Stimulated activated CD8-positive, alpha-beta memory T cell treated with anti-CD3 and anti-CD28 coated beads, Interleukin-12 subunit alpha, Interleukin-12 subunit beta, amount 100 ng/mL, for 24 hours (primary cell): ENCODE data around the gene IKBKG.
"Not testable (repeated sequence)": the region's sequence is repeated elsewhere in the genome, so short reads cannot be mapped to it uniquely, and the experiment has no call there.

Experiments
- DNase-seq: peaks from one replicate; pipeline ENCODE4 v3.0.0-alpha.2; 2020; ENCODE audit errors: extremely low read depth

Gene IKBKG

DNA sequence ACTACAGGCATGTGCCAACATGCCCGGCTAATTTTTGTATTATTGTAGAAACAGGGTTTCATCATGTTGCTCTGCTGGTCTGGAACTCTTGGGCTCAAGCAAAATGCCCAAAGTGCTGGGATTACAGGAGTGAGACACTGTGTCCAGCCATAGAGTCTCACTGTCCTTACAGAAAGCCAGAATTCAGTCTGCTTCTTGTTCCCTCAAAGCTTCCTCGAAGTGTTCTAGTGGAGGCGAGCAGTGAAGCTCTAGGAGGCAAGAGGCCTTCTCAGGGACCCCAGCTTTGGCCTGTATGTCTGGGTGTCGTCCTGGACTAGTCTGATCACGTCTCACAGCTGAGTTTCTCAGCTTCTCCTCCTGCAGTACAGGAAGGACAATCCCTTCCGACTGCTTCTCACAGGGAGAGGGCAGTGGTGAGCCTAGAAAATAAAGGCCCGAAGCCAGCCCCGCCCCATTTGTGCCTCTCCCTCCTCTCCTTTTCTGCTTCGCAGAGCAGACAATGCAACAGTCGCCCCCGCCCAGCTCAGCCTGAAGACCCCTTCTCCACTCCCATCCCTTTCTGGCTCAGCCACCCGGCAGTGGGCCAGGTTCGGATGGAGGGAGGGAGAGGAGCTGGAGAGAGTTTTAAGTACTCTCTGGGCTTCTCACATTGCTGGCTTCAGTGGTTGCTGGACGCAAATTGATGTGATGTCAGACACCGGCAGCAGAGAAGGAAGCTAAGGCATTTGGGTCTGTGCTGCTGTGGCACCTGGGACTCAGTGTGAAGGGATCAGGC, 20.3 kb upstream of the IKBKG start:
- no peak for DNase-seq

GRCh38 chrX:154529206-154529612, 18.2 kb upstream of the IKBKG start:
- no peak for DNase-seq

DNA sequence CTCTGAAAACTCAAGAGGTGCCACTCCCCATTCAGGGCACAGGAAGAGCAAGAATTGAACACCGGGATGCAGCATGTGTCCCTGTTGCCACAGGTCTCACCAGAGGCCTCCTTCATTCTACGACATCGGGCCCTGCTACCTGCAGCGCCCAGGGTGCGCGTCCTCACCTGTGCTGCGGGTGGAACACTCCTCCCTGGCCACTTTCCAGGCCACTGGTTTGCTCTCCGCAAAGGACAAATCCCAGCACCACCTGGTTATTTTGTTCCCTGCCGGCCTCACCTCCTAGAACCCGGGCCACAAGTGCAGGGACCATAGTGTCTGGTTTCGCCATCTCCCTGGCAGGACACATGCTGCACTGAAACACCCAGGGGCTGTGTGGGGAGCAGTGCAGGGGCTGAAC, 17.1 kb upstream of the IKBKG start:
- no peak for DNase-seq

GRCh38 chrX:154531626-154532025, 15.8 kb upstream of the IKBKG start:
- DNase-seq: no peak

GRCh38 chrX:154532690-154533089, 14.7 kb upstream of the IKBKG start:
- no peak for DNase-seq

GRCh38 chrX:154534526-154535322, 12.7 kb upstream of the IKBKG start:
- peak; percentile 51 for DNase-seq

GRCh38 chrX:154535892-154536291, 11.5 kb upstream of the IKBKG start:
- no peak for DNase-seq

DNA sequence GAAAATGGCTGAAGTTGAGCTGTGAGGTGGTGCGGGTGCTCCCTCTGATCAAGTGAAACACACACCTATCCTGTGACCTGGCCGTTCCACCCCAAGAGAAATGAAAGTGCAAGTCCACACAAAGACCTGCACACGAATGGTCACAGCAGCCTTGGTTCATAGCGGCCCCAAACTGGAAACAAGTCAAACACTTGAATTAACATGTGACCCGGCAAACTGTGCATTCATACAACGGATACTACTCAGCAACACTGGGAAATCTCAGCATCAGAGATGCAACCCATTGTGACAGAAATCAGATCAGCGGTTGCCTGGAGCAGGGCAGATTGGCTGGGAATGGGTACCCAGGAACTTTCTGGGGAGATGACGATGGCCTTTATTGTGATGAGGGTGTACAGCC, 8.3 kb upstream of the IKBKG start:
- DNase-seq: no peak

- DNase-seq: not testable (repeated sequence)
These were observed 7.1 kb upstream of the IKBKG start for GRCh38 chrX:154540365-154540764.

- no peak for DNase-seq
These were observed 6.4 kb upstream of the IKBKG start for GRCh38 chrX:154540897-154541535.

DNA sequence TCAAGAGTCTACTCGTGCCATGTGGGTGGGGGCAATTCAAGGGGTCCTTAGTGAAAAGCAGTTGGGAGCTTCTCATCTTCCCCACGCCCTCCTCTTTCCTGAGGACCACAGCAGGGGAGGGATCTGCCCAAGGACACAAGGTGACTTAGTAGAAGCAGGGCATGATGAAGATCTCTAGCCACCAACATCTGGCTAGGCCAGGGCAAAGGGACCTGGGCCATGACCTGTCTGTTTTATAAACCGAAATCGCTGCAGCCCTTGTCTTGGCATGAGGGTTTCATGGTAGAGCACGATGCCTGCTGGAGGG, 5.9 kb upstream of the IKBKG start:
- no peak for DNase-seq

GRCh38 chrX:154541896-154542722, 5.3 kb upstream of the IKBKG start:
- no peak for DNase-seq

DNA sequence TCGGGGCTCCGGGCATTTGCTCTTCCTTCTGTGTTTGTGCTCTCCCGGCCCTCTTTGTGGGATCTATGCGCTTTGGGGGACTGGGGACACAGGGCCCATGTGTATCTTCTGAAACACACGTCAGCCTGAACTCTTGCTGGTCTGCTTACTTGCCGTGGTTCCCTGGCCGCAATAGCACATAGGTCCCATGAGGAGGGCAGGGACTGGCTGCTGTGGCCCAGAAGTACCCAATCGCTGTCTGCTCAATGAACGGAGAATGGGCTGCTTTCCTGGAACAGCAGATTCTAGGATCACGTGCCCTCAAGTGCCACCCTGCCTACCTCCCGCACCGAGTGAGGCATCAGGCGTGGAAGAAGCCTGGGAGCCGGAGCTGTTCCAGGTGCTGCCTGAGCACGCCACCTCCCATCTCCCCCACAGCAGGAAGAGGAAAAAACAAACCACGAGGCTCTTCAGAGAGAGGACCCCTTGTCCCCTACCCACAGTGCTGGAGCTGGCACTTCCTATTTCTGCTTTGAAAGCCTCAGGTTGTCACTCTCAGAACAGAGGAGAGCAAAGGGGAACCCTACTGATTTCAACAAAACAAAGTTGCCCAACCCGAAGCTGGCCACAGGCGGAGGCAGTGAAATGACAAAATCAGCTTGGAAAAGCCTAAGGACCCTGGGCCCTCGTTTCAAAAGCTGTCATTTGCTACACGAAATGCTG, 4.5 kb upstream of the IKBKG start:
- no peak for DNase-seq

DNA sequence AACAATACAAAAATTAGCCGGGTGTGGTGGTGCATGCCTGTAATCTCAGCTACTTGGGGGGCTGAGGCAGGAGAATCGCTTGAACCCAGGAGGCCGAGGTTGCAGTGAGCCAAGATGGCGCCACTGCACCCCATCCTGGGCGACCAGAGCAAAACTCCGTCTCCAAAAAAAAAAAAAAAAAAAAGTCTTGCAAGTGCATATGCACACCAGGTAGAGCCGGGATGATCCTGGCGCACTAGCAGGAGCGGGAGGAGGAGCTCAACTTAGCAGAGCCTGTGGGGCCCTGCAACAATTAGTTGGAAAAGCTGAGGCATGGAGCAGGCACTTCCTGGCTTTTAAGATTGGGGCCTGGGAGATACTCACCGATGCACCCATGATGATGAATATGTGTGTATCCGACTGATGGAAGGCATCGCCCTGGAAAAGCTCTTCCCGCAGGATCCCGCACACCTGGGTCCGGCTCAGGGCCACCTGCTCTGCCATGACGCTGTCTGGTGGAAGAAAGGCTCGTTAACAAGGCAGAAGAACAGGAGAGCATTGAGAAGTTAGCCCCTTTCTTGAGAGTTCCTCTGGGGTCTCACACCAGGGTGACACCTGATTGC, 1.6 kb upstream of the IKBKG start:
- DNase-seq: no peak

DNA sequence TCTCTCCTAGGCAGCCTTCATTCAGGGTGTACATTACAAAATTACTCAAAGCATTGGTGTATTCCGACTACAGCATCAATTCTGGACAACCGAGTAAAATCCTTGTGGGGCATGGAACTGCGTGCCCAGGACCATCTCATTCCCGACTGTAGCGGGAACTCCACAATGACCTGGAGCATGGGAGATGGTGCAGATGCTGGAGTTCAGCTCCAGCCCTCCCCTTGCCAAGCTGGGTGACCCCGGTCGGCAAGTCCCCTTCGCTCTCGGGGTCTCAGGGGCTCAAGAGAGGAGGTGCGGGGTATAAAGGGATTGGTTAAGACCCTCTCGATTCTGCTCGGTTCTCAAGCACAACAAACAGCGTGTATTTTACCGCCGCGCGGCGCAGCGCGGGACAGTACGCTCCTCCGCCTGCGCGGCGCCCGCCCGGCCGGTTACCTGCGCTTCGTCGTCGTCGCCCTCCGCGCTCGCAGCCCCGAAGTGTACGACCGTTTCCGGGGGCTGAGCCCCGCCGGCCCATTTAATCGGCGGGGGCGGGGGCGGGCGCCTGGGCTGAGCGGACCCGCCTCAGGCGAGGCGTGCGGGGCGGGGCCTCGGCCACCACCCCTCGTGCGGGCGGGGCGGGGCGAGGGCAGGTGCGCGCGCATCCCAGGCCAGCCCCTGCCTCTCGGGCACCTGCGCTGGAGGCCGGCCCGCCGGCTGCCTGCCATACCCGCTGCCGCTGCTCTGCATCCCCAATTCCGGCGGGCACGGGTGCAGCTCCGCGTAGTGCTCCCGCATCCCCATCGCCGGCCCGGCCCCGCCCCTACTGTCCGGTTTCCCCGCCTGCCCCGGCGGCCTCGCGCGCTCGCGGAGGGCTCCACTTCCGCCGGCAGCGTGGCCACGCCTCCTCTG, 821 bp upstream of the IKBKG start, which contains the start of gene G6PD:
Gene G6PD, minus strand, starts transcription at position 493 of the 891 bp plus-strand sequence. CDS start 691 bp downstream, outside the sequence.
- DNase-seq: peak; percentile 53

GRCh38 chrX:154548028-154548316, 552 bp downstream of the IKBKG start:
- no peak for DNase-seq

DNA sequence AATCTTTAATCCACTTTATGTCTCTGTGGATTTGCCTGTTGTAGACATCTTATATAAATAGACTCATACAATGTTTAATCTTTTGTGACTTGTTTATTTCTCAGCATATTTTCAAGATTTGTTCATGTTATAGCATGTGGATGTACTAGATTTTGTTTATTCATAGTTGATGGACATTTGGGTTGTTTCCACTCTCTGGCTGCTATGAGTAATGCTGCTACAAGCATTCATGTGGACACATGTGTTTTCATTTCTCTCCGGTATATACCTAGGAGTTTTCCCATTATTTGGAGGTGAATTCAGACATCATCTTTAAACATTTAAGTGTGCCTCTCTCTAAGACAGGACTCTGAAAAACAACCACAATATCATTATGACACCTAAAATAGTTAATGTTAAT, 2.3 kb downstream of the IKBKG start:
- DNase-seq: no peak

- not testable (repeated sequence) for DNase-seq
These were observed 4.8 kb downstream of the IKBKG start for GRCh38 chrX:154552112-154552806.

- not testable (repeated sequence) for DNase-seq
These were observed 10.8 kb downstream of the IKBKG start for GRCh38 chrX:154558060-154558690.
